ENCODE measurements around the gene PHACTR3.

DNA sequence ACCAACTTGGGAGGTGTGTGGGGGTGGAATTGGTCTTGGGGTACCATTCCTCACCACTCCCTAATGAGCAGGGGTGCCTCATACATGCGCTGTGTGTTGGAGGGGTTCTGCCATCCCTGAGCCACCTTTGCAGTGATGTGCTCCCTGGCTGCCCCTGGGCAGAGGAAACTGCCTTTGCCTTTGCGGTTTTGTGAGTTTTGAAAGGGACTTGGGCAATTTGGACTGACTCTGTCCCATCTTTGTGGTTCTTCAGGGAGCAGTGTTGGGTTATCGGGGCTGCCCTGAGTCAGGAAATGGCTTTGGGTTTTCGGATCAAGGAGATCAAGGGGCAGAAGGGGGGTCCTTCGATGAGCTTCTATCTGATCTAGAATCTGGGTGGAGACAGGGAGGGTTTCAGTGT, 3.9 kb upstream of the PHACTR3 start:
- TF ChIP-seq, protein P1, sequence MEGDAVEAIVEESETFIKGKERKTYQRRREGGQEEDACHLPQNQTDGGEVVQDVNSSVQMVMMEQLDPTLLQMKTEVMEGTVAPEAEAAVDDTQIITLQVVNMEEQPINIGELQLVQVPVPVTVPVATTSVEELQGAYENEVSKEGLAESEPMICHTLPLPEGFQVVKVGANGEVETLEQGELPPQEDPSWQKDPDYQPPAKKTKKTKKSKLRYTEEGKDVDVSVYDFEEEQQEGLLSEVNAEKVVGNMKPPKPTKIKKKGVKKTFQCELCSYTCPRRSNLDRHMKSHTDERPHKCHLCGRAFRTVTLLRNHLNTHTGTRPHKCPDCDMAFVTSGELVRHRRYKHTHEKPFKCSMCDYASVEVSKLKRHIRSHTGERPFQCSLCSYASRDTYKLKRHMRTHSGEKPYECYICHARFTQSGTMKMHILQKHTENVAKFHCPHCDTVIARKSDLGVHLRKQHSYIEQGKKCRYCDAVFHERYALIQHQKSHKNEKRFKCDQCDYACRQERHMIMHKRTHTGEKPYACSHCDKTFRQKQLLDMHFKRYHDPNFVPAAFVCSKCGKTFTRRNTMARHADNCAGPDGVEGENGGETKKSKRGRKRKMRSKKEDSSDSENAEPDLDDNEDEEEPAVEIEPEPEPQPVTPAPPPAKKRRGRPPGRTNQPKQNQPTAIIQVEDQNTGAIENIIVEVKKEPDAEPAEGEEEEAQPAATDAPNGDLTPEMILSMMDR (IDR thresholded peaks at IDR 0.05; ENCODE audit: low read length): no peak
- no peak for TF ChIP-seq EZH2 (IDR thresholded peaks at IDR 0.05; ENCODE audit: borderline replicate concordance, low read length)

All from OCI-LY1 (cell line).